ENCODE measurements around the gene SELENOK. TPM values are rescaled to one million over a fixed set of nuclear protein-coding genes. Genes with fewer than 3 reads are reported as not detected.

Gene SELENOK
- total RNA-seq, 1 experiment from 2014 or later, result 145 TPM

DNA sequence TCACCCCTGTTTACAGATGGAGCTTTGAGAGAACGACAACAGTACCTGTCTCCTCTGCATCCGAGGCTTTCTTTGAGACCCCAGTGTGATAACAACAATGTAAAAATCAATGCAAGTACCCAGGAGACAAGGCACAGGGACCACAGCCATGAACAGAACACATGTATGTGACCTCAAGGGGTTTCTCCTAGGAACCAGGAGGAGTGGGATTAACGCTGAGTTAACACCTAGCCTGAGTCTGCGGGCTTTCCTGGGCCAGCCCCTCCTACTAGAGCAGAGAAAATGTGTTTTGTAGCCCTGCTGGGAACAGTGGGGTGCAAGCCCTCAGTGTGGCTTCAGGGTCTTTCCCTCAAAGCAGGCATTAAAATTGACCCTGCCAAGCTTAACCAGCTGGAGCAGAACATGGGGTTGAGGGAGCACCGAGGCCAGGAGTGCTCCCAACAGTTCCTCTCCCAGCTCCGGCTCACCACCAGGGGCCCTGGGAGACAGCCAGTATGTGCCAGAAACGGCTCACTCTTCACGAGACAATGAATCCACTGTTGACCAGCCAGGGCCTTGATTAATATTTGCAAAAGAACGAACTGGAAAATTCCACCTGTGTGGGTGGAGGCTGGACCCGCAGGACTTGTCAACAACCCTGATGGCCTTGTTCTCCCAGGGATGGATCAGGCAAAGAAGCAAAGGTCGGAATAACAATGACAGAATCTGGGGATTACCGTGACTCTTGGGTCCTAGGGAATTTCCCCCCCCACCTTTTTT is 49.0 kb downstream of the SELENOK start:
- peak; percentile 14 for DNase-seq (ENCODE audit: low read depth)

GRCh38 chr3:53841296-53841695 is 50.4 kb downstream of the SELENOK start:
- no peak for DNase-seq (ENCODE audit: low read depth)

GRCh38 chr3:53837331-53837730 is 54.3 kb downstream of the SELENOK start:
- DNase-seq (ENCODE audit: low read depth), result no peak

- no peak for DNase-seq (ENCODE audit: low read depth)
Observed at GRCh38 chr3:53836084-53836872, 55.4 kb downstream of the SELENOK start.

DNA sequence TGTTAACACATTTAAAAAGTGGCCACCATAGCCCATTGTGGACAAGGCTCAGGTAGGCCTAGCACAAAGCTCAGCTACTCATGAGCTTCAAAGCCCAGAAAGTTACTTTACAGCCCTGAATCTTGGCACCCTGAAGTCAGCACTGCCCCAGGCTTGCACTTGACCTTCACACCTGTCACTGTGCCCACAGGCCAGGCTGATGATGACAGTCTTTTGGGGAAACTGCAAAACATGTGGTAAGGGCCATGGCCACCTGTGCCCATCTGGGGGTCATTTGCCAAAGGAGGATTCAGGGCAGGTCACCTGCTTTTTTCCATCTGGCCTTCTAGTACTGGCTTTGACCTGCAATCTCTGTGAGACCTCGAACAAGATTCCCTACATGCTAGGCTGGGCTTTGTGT is 56.4 kb downstream of the SELENOK start:
- DNase-seq (ENCODE audit: low read depth), result no peak

DNA sequence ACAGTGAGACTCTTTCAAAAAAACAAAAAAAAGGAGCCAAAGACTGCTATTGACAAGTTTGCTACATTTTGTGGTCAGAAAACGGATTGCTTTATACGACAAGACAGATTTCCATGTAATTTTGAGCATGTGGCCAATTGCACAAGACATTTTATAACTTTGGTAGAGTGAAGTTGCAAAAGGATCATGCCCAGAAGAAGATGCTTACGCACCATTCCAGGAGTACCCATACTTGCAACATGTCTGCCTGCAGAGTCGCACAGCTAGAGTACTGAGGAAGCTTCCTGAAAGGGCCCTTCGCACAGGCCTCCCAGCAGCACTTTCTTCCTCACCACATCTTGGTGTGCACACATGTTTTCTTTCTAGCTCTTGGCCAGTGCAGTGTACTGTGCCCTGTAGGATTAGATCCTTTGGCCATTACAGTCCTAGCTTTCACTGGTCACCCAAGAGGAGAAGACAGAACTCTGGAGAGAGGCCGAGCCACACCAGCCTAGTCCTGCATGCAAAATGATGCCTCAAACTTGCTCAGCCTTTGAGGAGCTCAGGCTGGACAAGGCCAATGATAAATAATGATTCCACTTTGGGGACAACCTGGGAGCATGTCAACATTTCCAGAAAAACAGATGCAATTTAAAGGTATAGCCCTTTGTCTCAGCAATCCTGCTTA is 57.1 kb downstream of the SELENOK start:
- DNase-seq (ENCODE audit: low read depth), result no peak

Other genes starting within 250 kb of the SELENOK start
- gene CHDH, start 45.4 kb downstream of the SELENOK start, total RNA-seq (2014; rRNA removed; shearing (Covaris generic)), result not detected in 2 replicates
- gene IL17RB, start 45.3 kb downstream of the SELENOK start, total RNA-seq (2014; rRNA removed; shearing (Covaris generic)), result not detected in 2 replicates
- gene ACTR8, start 9.7 kb downstream of the SELENOK start, total RNA-seq (2014; rRNA removed; shearing (Covaris generic)), result 22.5 and 23.8 TPM in 2 replicates
- 11.2 and 11.7 TPM in 2 replicates for gene CACNA2D3, start 230.7 kb upstream of the SELENOK start, total RNA-seq (2014; rRNA removed; shearing (Covaris generic))